ENCODE measurements around the gene MGAT4C. TPM values are rescaled to one million over a fixed set of nuclear protein-coding genes. Genes with fewer than 3 reads are reported as not detected.
"Not testable (repeated sequence)": the region's sequence is repeated elsewhere in the genome, so short reads cannot be mapped to it uniquely, and the experiment has no call there.

MGAT4C gene
- total RNA-seq, 1 donor from 2014 or later = 0.47 TPM

- DNase-seq (ENCODE audit: extremely low read depth, low read depth, low spot score) = no peak
These were observed 117.4 kb downstream of the MGAT4C start for GRCh38 chr12:86138770-86139169.

DNA sequence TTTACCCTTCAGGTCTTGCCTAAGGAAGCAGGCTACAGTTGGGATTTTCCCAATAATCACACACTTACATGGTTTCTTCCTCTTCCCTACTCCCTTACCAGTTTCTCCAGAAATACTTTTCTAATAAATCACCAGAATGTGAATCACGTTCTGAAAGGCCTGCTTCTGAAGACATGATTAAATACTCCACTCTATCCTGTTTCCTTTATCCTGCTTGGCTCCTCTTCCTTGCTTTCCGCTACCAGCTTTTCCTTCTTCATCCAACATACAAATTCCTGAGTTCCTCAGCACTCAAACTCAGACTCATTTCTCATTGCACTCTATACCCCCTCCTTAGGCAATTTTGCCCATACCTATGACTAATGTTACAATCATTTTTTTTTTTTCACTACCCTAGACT lies 118.3 kb downstream of the MGAT4C start:
- DNase-seq (ENCODE audit: extremely low read depth, low read depth, low spot score) = peak; percentile 50

DNA sequence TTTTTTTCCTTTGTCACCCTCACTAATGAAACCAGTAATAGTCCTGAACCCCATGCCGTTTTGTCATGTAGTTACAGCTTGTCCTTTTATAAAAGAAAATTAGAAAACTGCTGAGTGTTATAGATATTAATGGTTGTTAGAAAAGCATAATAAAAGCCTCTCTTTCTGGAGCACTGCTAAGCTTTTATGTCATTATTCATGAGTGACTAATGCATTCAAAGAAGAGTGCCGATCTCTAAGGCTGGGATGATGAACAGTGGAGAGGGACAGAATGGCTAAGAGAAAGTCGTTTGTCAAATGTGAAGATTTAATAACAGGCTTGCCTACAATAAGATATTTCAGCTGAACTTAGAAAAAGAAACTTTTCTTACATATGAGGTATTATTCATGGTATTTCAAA lies 121.6 kb downstream of the MGAT4C start:
- DNase-seq (ENCODE audit: extremely low read depth, low read depth, low spot score) = no peak

GRCh38 chr12:86126900-86127299 lies 129.3 kb downstream of the MGAT4C start:
- not testable (repeated sequence) for DNase-seq (ENCODE audit: extremely low read depth, low read depth, low spot score)

GRCh38 chr12:86122846-86123468 lies 133.2 kb downstream of the MGAT4C start:
- DNase-seq (ENCODE audit: extremely low read depth, low read depth, low spot score) = no peak

DNA sequence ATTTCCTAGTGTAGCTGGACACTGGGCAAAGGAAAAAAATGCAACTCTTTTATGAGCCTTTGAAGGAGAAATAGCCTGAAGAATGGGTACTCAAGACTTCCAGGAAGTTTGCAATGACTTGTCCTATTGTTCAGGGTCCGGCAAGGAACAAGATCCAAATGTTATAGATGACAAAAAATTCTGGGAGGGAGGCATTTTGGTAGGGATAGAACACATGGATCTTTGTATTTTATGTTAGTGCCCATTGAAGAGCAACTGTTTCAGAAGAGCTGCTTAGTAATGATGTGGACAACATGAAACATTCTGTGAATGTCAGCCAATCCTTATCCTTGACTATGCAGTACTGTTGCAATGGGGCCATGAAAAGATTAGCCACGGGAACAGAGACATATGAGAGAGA lies 138.0 kb downstream of the MGAT4C start:
- no peak for DNase-seq (ENCODE audit: extremely low read depth, low read depth, low spot score)

- no peak for DNase-seq (ENCODE audit: extremely low read depth, low read depth, low spot score)
These were observed 138.5 kb downstream of the MGAT4C start for GRCh38 chr12:86117711-86118110.

DNA sequence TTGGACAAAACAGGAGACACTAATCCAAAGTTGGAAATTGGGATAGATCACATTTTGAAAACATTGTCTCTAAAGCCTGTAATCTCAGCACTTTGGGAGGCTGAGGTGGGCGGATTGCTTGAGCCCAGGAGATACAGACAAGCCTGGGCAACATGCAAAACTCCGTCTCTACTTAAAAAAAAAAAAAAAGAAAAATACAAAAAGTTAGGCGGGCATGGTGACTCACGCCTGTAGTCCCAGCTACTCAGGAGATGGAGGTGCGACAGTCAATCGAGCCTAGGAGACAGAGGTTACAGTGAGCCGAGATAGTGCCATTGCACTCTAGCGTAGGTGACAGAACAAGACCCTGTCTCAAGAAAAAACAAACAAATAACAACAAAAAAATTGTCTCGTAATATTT lies 152.1 kb downstream of the MGAT4C start:
- no peak for DNase-seq (ENCODE audit: extremely low read depth, low read depth, low spot score)

- no peak for DNase-seq (ENCODE audit: extremely low read depth, low read depth, low spot score)
These were observed 159.0 kb downstream of the MGAT4C start for GRCh38 chr12:86097161-86097560.

DNA sequence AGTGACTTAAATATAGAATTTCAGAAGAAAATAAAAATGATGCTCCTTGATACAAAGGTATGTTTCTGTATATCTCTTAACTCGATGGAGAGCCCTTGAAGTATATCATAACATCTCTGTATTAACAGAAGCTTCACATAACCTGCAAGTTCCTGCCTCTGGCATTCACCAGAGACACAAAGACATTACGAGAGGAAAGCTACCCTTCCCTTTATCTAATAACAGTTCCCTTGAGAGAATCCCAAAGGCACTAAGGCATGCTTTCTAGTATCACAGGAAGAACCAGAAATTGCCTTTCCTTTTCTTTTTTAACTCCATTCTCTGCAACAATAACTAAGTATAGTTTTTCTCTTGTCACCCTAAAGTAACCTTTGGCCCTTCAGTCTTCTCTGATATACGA lies 164.5 kb downstream of the MGAT4C start:
- DNase-seq (ENCODE audit: extremely low read depth, low read depth, low spot score) = no peak

- no peak for DNase-seq (ENCODE audit: extremely low read depth, low read depth, low spot score)
These were observed 174.3 kb downstream of the MGAT4C start for GRCh38 chr12:86081843-86082242.

- not testable (repeated sequence) for DNase-seq (ENCODE audit: extremely low read depth, low read depth, low spot score)
These were observed 197.1 kb downstream of the MGAT4C start for GRCh38 chr12:86059052-86059451.

DNA sequence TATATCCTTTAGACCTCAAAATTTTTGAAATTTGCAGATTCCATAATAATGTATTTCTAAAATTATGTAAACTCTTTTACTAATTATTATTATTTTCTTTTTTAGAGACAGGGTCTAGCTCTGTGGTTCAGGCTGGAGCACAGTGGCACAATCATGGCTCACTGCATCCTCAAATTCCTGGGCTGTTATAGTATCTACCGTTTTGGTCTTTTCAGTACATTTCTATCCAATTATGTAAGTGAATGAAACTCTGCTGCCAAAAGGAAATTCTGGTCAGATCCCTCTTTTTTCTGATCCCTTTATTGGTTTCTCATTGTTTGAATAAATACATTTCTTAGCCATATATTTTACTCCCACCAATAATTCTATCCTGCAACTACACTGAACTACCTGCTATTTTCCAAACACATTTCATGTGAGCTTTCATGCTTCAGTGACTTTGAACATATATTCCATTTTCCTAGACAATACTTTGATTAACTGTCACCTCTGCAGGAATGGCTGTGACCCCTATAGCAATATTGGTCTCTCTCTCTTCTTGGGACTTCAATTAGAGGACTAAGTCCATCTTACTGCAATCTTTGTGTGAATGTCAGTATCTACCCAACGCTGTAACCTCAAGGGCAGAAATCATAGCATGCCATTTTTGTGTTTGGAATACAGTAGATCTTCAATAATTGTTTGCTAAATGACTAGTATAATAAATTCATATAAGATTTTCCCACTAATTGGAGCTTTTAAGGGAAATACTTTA lies 198.9 kb downstream of the MGAT4C start:
- no peak for DNase-seq (ENCODE audit: extremely low read depth, low read depth, low spot score)

DNA sequence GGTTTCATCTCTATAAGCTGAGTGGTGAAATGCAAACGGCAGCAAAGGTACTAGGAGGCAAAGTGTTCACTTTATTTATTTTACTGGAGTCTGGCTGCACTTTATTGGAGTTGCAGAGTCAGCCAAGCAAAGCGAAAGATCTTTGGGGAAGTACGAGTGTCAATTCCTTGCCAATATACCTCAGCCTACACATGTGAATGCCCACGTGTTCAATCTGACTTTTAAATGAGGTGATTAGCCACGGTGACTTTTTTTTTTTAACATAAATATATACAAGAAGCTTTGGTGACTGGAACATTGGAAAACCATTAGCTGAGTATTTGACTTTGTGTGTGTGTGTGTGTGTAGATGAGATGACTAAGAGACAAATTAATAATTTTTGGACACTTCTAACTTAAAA lies 203.3 kb downstream of the MGAT4C start:
- no peak for DNase-seq (ENCODE audit: extremely low read depth, low read depth, low spot score)

DNA sequence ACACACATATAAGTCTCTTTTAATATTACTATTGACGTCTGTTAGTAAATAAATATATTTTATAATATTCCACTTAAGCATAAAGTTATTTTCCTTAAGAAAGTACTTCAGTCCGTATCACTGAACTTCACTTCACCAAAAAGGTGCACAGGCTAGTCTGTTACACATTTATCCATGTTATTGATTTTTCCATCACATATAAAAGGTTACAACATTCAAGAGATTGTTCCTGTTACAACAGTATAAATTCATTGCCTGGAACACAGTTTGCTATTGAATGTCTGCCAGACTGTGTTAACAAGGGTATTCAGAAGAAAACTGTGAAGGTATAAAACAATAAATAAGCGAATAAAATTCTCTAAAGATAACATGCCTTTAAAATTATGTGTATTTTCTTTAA lies 206.2 kb downstream of the MGAT4C start:
- no peak for DNase-seq (ENCODE audit: extremely low read depth, low read depth, low spot score)

DNA sequence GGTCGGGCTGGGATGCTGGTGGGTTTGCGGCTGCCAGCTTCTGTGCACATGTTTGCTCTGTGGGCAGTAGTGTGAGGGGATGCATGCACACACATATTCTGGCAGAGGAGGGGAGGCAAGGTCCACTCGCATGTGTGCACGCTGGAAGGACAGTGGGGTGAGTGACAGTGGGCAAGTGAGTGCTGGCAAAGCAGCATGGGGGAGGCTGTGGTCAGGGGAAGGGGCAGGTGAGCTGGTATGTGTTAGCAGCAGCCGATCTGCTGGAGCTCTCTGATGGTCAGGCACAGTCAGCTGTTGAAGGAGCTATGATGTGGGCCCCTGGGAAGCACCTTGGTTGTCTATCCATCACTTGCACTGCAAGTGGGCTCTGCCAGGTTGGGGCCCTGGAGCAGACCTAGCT lies 211.8 kb downstream of the MGAT4C start:
- DNase-seq (ENCODE audit: extremely low read depth, low read depth, low spot score) = no peak

DNA sequence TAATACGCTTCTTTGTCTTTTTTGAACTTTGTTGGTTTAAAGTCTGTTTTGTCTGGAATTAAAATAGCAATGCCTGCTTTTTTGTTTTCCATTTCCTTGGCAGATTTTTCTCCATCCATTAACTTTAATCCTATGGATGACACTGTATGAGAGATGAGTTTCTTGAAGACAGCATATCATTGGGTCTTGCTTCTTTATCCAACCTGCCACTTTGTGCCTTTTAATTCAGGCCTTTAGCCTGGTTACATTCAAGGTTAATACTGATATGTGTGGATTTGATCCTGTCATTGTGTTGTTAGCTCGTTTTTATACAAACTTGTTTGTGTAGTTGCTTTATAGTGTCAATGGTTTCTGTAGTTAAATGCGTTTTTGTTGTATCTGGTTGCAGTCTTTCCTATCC lies 214.1 kb downstream of the MGAT4C start:
- no peak for DNase-seq (ENCODE audit: extremely low read depth, low read depth, low spot score)

GRCh38 chr12:86018361-86018760 lies 237.8 kb downstream of the MGAT4C start:
- DNase-seq (ENCODE audit: extremely low read depth, low read depth, low spot score) = no peak

- no peak for DNase-seq (ENCODE audit: extremely low read depth, low read depth, low spot score)
These were observed 241.2 kb downstream of the MGAT4C start for GRCh38 chr12:86015026-86015425.

- DNase-seq (ENCODE audit: extremely low read depth, low read depth, low spot score) = no peak
These were observed 249.5 kb downstream of the MGAT4C start for GRCh38 chr12:86006727-86007126.

DNA sequence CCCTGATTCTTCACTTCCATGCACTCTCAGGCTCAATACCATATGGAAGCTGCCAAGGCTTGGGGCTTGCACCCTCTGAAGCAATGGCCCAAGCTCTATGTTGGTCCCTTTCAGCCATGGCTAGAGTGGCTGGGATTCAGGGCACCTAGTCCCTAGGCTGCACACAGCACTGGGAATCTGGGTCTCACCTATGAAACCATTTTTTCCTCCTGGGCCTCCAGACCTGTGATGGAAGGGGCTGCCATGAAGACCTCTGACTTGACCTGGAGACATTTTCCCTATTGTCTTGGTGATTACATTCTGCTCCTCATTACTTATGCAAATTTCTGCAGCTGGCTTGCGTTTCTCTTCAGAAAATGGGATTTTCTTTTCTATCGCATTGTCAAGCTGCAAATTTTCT lies 258.1 kb downstream of the MGAT4C start:
- DNase-seq (ENCODE audit: extremely low read depth, low read depth, low spot score) = no peak

DNA sequence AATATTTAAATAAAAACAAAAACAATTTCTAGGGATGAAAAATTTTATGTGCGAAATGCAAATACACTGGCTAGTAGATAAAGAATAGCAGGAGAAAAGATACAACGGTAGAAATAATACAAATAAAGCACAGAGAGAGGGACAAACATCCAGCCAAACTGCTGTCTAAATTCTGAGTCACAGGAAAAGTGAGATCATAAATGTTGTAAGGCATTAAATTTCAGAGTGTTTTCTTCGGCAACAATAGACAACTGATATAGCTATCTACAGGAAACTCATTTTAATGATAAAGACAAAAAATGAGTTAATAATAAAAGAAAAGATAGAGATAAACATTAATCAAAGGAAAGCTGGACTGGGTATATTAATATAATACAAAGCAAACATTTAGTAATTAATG lies 259.9 kb downstream of the MGAT4C start:
- DNase-seq (ENCODE audit: extremely low read depth, low read depth, low spot score) = peak; percentile 56

GRCh38 chr12:85993746-85994145 lies 262.4 kb downstream of the MGAT4C start:
- no peak for DNase-seq (ENCODE audit: extremely low read depth, low read depth, low spot score)
